ENCODE measurements around the gene ICE1.

GRCh38 chr5:5522336-5522735 is 99.9 kb downstream of the ICE1 start:
- no peak for TF ChIP-seq SMC3 (IDR thresholded peaks at IDR 0.05; ENCODE audit: low read depth, low read length)
- no peak for TF ChIP-seq RCOR1 (IDR thresholded peaks at IDR 0.05; ENCODE audit: insufficient replicate concordance, low read length)
